Activated CD4-positive, CD25-positive, alpha-beta regulatory T cell treated with anti-CD3 and anti-CD28 coated beads, Interleukin-2, amount 50 U/mL, for 16 hours (primary cell): ENCODE measurements around the gene XXYLT1.

Source experiments
- DNase-seq: peaks from one replicate; pipeline ENCODE4 v3.0.0-alpha.2; 2020; ENCODE audit warnings: low read depth, low spot score

Gene XXYLT1

DNA sequence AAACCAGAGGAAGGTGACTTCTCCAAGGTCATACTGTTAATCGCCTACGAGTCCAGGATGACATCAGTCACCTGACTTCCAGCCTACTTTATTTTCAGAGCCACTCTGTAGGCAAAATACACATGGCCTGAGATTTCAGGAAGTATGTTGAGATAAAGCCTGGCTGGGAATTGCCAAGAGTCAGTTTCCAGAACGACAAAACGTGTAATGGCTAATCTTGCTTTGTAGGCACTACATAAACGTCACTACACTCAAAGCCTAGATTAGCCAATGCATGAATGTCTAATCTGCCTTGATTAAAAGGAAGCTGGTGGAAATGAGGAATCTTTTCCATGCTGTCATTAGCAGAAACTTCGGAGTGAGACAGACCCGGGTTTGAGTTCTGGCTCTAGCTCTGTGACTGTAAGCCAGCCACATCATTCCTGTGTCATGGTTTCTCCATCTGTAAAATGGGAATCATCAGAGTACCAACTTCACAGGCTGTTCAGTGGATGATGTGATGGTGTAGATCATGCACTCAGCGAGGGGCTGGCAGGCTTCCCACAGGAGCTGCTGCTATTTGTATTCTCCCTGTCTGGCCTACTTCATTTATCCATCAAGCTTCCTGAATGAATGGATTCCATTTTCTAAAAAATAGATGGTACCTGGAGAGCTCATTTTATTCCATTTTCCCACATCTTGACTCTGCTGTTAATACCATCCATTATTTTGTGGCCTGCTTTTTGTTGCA lies 241.9 kb downstream of the XXYLT1 start:
- DNase-seq, result no peak

DNA sequence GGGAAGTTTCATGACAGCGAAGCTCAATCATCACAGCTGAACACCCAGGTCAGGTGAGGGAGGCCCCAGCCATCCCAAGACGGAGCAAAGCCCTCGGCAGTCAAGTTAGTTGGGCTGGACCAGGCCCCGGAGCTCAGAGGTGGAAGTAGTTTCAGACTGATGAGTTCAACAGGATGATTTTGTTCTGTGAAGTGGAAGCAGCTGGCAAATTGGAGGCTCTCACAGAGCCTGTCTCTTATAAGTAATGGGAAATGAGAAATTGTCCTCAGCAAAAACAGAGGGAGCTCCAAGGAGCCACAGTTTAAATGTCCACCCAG lies 245.1 kb downstream of the XXYLT1 start:
- no peak for DNase-seq

DNA sequence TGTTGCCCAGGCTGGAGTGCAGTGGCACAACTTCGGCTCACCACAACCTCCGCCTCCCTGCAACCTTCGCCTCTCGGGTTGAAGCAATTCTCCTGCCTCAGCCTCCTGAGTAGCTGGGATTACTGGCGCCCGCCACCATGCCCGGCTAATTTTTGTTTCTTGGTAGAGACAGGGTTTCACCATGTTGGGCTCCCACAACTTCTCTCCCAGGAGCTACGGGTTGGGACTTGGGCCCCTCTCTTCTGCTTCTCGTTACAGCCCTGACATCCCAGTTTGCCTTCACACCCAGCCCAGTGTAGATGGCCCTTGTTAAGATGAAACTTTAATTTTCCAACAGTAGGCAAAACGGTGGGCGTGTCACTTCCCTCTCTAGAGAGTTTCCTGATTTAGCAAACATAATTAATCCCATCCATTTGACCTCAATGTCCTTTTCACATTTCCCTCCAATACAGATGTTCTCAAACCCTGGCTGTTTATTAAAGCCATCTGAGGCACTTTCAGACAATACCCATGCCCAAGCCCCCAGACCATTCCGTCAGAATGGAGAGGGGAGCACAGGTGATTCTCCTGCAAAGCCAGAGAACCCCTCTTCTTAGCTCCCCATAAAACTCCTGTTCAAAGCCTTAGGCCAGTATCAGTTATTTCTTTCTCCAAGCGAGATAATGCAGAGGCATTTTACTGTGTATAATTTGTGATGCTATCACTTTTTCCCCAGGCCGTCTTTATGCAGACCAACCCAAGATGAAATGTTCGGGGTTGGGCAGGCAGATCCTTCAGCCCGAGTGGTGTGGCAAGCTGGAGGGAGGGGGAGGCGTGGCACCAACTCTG lies 245.7 kb downstream of the XXYLT1 start:
- no peak for DNase-seq

DNA sequence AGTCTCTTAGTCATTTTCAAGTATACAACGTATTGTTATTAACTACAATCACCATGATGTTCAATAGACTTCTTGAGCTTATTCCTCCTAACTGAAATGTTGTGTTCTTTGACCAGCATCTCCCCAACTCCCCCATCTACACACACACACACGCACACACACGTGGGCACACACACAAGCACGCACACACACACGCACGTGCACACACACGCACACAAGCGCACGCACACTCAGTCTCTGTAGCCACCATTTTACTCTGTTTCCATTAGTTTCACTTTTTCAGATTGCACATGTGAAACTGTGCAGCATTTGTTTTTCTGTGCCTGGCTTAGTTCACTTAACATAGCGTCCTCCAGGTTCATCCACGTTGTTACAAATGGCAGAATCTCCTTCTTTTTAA lies 247.0 kb downstream of the XXYLT1 start:
- no peak for DNase-seq

DNA sequence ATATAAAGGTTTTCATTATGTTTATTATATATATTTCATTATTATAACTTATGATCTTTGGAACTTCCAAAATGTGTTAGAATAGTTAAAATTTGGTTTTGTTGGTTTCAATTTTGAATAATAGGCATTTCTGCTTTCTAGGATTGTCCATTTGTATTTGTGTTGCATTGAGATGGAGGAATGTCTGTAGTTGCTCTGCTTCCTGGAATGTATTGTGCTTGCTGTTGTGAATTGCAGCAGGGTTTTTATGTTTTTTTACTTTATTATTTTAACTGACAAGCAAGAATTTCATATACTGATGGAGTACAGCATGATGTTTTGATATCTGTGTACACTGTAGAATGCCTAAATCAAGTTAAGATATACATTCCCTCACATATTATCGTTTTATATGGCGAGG lies 247.4 kb downstream of the XXYLT1 start:
- DNase-seq, result no peak

DNA sequence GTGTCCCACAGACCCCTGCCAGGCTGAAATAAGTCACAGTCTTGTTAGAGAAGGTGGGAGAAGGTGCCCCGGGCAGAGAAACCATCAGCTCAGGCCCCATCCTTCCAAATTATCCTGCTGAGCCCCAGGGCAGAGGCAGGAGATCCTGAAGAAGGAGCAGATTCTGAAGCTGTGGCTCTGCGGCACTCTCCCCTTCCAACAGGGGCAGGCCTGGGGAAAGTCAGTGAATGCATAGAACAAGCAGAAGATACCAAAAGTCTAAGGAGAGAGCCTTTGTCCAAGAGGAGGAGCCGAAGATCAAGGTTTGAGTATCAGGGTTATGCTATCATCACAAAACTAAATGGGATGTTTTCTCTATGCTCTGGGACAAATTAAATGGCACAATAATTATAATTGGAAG lies 249.3 kb downstream of the XXYLT1 start:
- DNase-seq, result no peak

DNA sequence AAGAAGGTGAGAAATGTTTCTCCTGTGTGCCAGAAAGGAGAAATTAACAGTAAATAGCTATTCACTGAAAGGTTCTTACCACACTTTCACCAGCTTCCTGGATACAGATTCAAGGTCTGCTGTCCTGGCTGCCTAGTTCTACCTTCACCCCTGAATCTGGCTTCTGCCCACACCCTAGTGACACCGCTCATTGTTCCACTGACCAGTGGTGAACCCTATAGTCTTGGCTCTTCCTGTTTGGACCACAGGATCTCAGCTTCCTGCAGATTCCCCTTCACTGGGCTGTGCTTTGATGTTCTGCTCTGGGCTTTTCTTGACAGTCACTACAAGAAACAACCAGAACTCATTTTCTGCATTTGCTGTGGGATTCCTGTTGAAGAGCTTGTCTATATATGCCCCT lies 250.0 kb downstream of the XXYLT1 start:
- DNase-seq, result no peak

DNA sequence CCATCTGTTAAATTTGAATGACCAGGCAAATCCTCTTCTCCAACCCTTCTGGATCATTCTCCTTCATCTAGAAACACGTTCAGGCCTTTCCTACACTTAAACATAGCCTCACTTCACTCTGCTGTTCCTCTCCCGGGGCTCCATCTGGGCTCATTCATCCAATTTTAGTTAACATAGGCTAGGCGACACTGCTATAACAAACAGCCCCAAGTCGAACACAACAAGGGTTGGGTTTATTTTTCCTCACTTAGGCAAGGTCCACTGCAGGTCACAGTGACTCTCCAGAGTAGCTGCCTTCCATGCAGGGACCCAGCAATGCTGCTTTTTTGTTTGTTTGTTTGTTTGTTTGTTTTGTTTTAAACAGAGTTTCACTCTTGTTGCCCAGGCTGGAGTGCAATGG lies 250.8 kb downstream of the XXYLT1 start:
- no peak for DNase-seq

DNA sequence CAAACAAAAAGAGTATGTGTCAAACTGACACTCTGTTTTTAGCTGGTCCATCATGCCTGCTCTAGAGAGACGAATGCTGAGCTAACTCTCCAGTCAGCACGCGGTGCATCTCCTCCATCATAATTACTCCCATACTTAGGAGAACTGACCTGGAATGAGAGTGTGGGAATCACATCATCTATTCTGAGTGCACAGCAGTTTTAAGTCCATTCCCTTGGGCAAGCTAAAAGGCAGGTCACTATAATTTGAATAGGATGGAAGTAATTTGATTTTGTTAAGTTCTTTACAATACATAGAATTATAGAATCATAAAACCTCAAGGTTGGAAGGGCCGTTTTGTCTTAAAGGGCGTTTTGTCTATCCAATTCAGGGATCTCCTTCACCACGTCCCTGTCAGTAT lies 251.6 kb downstream of the XXYLT1 start:
- DNase-seq, result no peak
